ENCODE measurements around the gene DACT2.

The DACT2 gene

GRCh38 chr6:168256940-168257339 lies 62.6 kb downstream of the DACT2 start:
- no peak for DNase-seq (ENCODE audit: extremely low read depth, low read depth)
- no peak overlapping the region for H3K4me3 ChIP-seq (replicated peaks; ENCODE audit: low read depth, low read length)
- no peak for TF ChIP-seq CTCF (IDR thresholded peaks at IDR 0.05; ENCODE audit: low read depth, low read length, missing control alignments)
